NT2/D1 (cell line): Measurements from ENCODE around the gene SPOUT1.

ENCODE experiments used
- SUZ12 ChIP-seq: IDR thresholded peaks from 2 replicates; pipeline ENCODE4 v1.6.1; 2011; ENCODE audit not compliant: insufficient read length, insufficient read depth; ENCODE audit errors: extremely low read depth
- YY1 ChIP-seq: IDR thresholded peaks from 2 replicates; pipeline ENCODE4 v1.6.1; 2011; ENCODE audit not compliant: insufficient read length, insufficient read depth
- ZNF274 ChIP-seq: IDR thresholded peaks from 2 replicates; pipeline ENCODE4 v1.6.1; 2011; ENCODE audit warnings: mild to moderate bottlenecking, low read depth, low read length

DNA sequence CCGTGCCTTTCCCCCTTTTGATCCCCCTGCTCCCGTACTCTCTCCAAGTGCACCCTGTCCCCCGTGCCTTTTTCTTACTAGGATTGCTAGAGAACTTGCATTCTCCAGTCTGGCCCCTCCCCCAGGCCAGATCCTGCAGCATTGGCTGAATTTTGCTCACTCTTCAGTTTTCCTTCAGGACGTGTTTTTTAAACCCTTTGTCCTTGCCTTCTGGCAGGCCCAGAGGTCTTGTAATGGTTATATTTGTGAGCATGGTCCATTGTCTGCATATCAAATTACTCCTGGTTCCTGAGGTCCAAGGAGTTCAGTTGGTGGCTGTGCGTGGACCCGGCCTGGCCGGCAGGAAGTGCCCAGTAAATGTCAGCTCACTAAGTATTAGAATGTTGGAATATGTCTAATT, 41.9 kb downstream of the SPOUT1 start:
- no peak for TF ChIP-seq YY1
- no peak for TF ChIP-seq SUZ12
- no peak for TF ChIP-seq ZNF274
